ENCODE results near the gene EEF1E1.
A peak's percentile ranks its signal among the peaks of the same experiment; 100 is the strongest.

EEF1E1 gene

GRCh38 chr6:8102122-8102958, at the start of gene EEF1E1:
EEF1E1 (minus strand) TSS chr6:8102548; CDS start chr6:8102521, 27 bp downstream.
- H3K4me1 ChIP-seq (ENCODE audit: control insufficient read depth, insufficient read depth, low read length) = peaks cover 3% of the 10 kb centered on the region
- H3K4me3 ChIP-seq (ENCODE audit: low read length) = peak within 1 kb of the TSS; percentile 97
- no peak within 1 kb of the TSS for H3K27ac ChIP-seq (ENCODE audit: low read depth, low read length)
- H3K9ac ChIP-seq (ENCODE audit: low read length) = peak within 1 kb of the TSS; percentile 45
- H3K27me3 ChIP-seq (ENCODE audit: control insufficient read depth, insufficient read depth, low read length) = no peaks in the 10 kb centered on the region
- H3K36me3 ChIP-seq (ENCODE audit: control insufficient read depth, insufficient read depth, low read length) = no peaks in the 10 kb centered on the region

GRCh38 chr6:8149350-8149749, 47.0 kb upstream of the EEF1E1 start:
- Histone ChIP-seq H3K9ac (ENCODE audit: low read length) (no peak overlapping the region), H3K27me3 (ENCODE audit: control insufficient read depth, insufficient read depth, low read length) (no peaks in the 10 kb centered on the region), H3K4me3 (ENCODE audit: low read length) (no peak overlapping the region), H3K36me3 (ENCODE audit: control insufficient read depth, insufficient read depth, low read length) (no peaks in the 10 kb centered on the region), H3K27ac (ENCODE audit: low read depth, low read length) (no peak overlapping the region), H3K4me1 (ENCODE audit: control insufficient read depth, insufficient read depth, low read length) (no peaks in the 10 kb centered on the region)

GRCh38 chr6:8143945-8144344, 41.6 kb upstream of the EEF1E1 start:
- Histone ChIP-seq H3K4me3 (ENCODE audit: low read length) (no peak overlapping the region), H3K27ac (ENCODE audit: low read depth, low read length) (no peak overlapping the region), H3K27me3 (ENCODE audit: control insufficient read depth, insufficient read depth, low read length) (no peaks in the 10 kb centered on the region)

GRCh38 chr6:8139451-8139850, 37.1 kb upstream of the EEF1E1 start:
- H3K27ac ChIP-seq (ENCODE audit: low read depth, low read length) = no peak overlapping the region
- no peaks in the 10 kb centered on the region for H3K27me3 ChIP-seq (ENCODE audit: control insufficient read depth, insufficient read depth, low read length)
- H3K4me3 ChIP-seq (ENCODE audit: low read length) = no peak overlapping the region
- no peak overlapping the region for H3K9ac ChIP-seq (ENCODE audit: low read length)
- H3K36me3 ChIP-seq (ENCODE audit: control insufficient read depth, insufficient read depth, low read length) = no peaks in the 10 kb centered on the region
- no peaks in the 10 kb centered on the region for H3K4me1 ChIP-seq (ENCODE audit: control insufficient read depth, insufficient read depth, low read length)

More at GRCh38 chr6:8143945-8144344, 41.6 kb upstream of the EEF1E1 start:
- Histone ChIP-seq H3K9ac (ENCODE audit: low read length) (no peak overlapping the region), H3K4me1 (ENCODE audit: control insufficient read depth, insufficient read depth, low read length) (no peaks in the 10 kb centered on the region), H3K36me3 (ENCODE audit: control insufficient read depth, insufficient read depth, low read length) (no peaks in the 10 kb centered on the region)

- Histone ChIP-seq H3K27ac (ENCODE audit: low read depth, low read length) (no peak overlapping the region), H3K9ac (ENCODE audit: low read length) (no peak overlapping the region), H3K36me3 (ENCODE audit: control insufficient read depth, insufficient read depth, low read length) (no peaks in the 10 kb centered on the region), H3K4me3 (ENCODE audit: low read length) (no peak overlapping the region), H3K4me1 (ENCODE audit: control insufficient read depth, insufficient read depth, low read length) (no peaks in the 10 kb centered on the region), H3K27me3 (ENCODE audit: control insufficient read depth, insufficient read depth, low read length) (no peaks in the 10 kb centered on the region)
Measured at GRCh38 chr6:8137529-8137939, 35.2 kb upstream of the EEF1E1 start.

GRCh38 chr6:8135276-8135675, 32.9 kb upstream of the EEF1E1 start:
- Histone ChIP-seq H3K4me3 (ENCODE audit: low read length) (no peak overlapping the region), H3K4me1 (ENCODE audit: control insufficient read depth, insufficient read depth, low read length) (no peaks in the 10 kb centered on the region), H3K27me3 (ENCODE audit: control insufficient read depth, insufficient read depth, low read length) (no peaks in the 10 kb centered on the region), H3K27ac (ENCODE audit: low read depth, low read length) (no peak overlapping the region), H3K9ac (ENCODE audit: low read length) (no peak overlapping the region), H3K36me3 (ENCODE audit: control insufficient read depth, insufficient read depth, low read length) (no peaks in the 10 kb centered on the region)

GRCh38 chr6:8132130-8132529, 29.8 kb upstream of the EEF1E1 start:
- no peak overlapping the region for H3K9ac ChIP-seq (ENCODE audit: low read length)
- no peaks in the 10 kb centered on the region for H3K4me1 ChIP-seq (ENCODE audit: control insufficient read depth, insufficient read depth, low read length)
- H3K27me3 ChIP-seq (ENCODE audit: control insufficient read depth, insufficient read depth, low read length) = no peaks in the 10 kb centered on the region
- no peak overlapping the region for H3K27ac ChIP-seq (ENCODE audit: low read depth, low read length)
- H3K4me3 ChIP-seq (ENCODE audit: low read length) = no peak overlapping the region
- H3K36me3 ChIP-seq (ENCODE audit: control insufficient read depth, insufficient read depth, low read length) = no peaks in the 10 kb centered on the region

- no peak overlapping the region for H3K27ac ChIP-seq (ENCODE audit: low read depth, low read length)
- no peak overlapping the region for H3K4me3 ChIP-seq (ENCODE audit: low read length)
- no peaks in the 10 kb centered on the region for H3K36me3 ChIP-seq (ENCODE audit: control insufficient read depth, insufficient read depth, low read length)
- no peak overlapping the region for H3K9ac ChIP-seq (ENCODE audit: low read length)
- H3K27me3 ChIP-seq (ENCODE audit: control insufficient read depth, insufficient read depth, low read length) = no peaks in the 10 kb centered on the region
- no peaks in the 10 kb centered on the region for H3K4me1 ChIP-seq (ENCODE audit: control insufficient read depth, insufficient read depth, low read length)
Measured at GRCh38 chr6:8131265-8131897, 29.0 kb upstream of the EEF1E1 start.

- H3K36me3 ChIP-seq (ENCODE audit: control insufficient read depth, insufficient read depth, low read length) = no peaks in the 10 kb centered on the region
- no peaks in the 10 kb centered on the region for H3K4me1 ChIP-seq (ENCODE audit: control insufficient read depth, insufficient read depth, low read length)
- H3K27me3 ChIP-seq (ENCODE audit: control insufficient read depth, insufficient read depth, low read length) = no peaks in the 10 kb centered on the region
- H3K27ac ChIP-seq (ENCODE audit: low read depth, low read length) = no peak overlapping the region
- H3K9ac ChIP-seq (ENCODE audit: low read length) = no peak overlapping the region
- H3K4me3 ChIP-seq (ENCODE audit: low read length) = no peak overlapping the region
Measured at GRCh38 chr6:8130399-8130798, 28.1 kb upstream of the EEF1E1 start.

- no peaks in the 10 kb centered on the region for H3K27me3 ChIP-seq (ENCODE audit: control insufficient read depth, insufficient read depth, low read length)
- no peak overlapping the region for H3K4me3 ChIP-seq (ENCODE audit: low read length)
Measured at GRCh38 chr6:8123236-8123635, 20.9 kb upstream of the EEF1E1 start.

GRCh38 chr6:8114956-8115355, 12.6 kb upstream of the EEF1E1 start:
- H3K27ac ChIP-seq (ENCODE audit: low read depth, low read length) = no peak overlapping the region
- no peak overlapping the region for H3K4me3 ChIP-seq (ENCODE audit: low read length)
- no peaks in the 10 kb centered on the region for H3K27me3 ChIP-seq (ENCODE audit: control insufficient read depth, insufficient read depth, low read length)
- H3K36me3 ChIP-seq (ENCODE audit: control insufficient read depth, insufficient read depth, low read length) = no peaks in the 10 kb centered on the region
- H3K9ac ChIP-seq (ENCODE audit: low read length) = no peak overlapping the region
- H3K4me1 ChIP-seq (ENCODE audit: control insufficient read depth, insufficient read depth, low read length) = no peaks in the 10 kb centered on the region

More at GRCh38 chr6:8123236-8123635, 20.9 kb upstream of the EEF1E1 start:
- Histone ChIP-seq H3K4me1 (ENCODE audit: control insufficient read depth, insufficient read depth, low read length) (no peaks in the 10 kb centered on the region), H3K27ac (ENCODE audit: low read depth, low read length) (no peak overlapping the region), H3K36me3 (ENCODE audit: control insufficient read depth, insufficient read depth, low read length) (no peaks in the 10 kb centered on the region), H3K9ac (ENCODE audit: low read length) (no peak overlapping the region)

- Histone ChIP-seq H3K4me1 (ENCODE audit: control insufficient read depth, insufficient read depth, low read length) (no peaks in the 10 kb centered on the region), H3K27ac (ENCODE audit: low read depth, low read length) (no peak overlapping the region), H3K4me3 (ENCODE audit: low read length) (no peak overlapping the region), H3K9ac (ENCODE audit: low read length) (no peak overlapping the region), H3K27me3 (ENCODE audit: control insufficient read depth, insufficient read depth, low read length) (no peaks in the 10 kb centered on the region), H3K36me3 (ENCODE audit: control insufficient read depth, insufficient read depth, low read length) (no peaks in the 10 kb centered on the region)
Measured at GRCh38 chr6:8113131-8113654, 10.8 kb upstream of the EEF1E1 start.

Measured in rectal smooth muscle tissue (tissue), 1 donor.